HG03064 (cell line): Measurements from ENCODE around the gene PLEKHS1.
"Not testable (repeated sequence)": the region's sequence is repeated elsewhere in the genome, so short reads cannot be mapped to it uniquely, and the experiment has no call there.

Source experiments
- ATAC-seq: cut with Tn5 transposase; IDR thresholded peaks from one replicate; pipeline ENCODE4 v1.9.1; 2021; ENCODE audit warnings: low read depth; ENCODE audit not compliant: unreplicated experiment

Gene PLEKHS1

GRCh38 chr10:113739577-113739976 lies 11.9 kb upstream of the PLEKHS1 start:
- no peak for ATAC-seq

- ATAC-seq: no peak
Measured at GRCh38 chr10:113740850-113741249, 10.6 kb upstream of the PLEKHS1 start.

GRCh38 chr10:113742466-113742865 lies 9.0 kb upstream of the PLEKHS1 start:
- ATAC-seq: no peak

GRCh38 chr10:113743594-113743993 lies 7.9 kb upstream of the PLEKHS1 start:
- ATAC-seq: no peak

GRCh38 chr10:113745374-113745773 lies 6.1 kb upstream of the PLEKHS1 start:
- ATAC-seq: no peak

GRCh38 chr10:113746217-113746957 lies 5.1 kb upstream of the PLEKHS1 start:
- ATAC-seq: no peak

GRCh38 chr10:113752553-113752952 lies 1.1 kb downstream of the PLEKHS1 start:
- no peak for ATAC-seq

- ATAC-seq: no peak
Measured at GRCh38 chr10:113753020-113753692, 1.7 kb downstream of the PLEKHS1 start.

- ATAC-seq: no peak
Measured at GRCh38 chr10:113754125-113754524, 2.6 kb downstream of the PLEKHS1 start.

GRCh38 chr10:113754768-113755167 lies 3.3 kb downstream of the PLEKHS1 start:
- no peak for ATAC-seq

- no peak for ATAC-seq
Measured at GRCh38 chr10:113756940-113757543, 5.6 kb downstream of the PLEKHS1 start.

GRCh38 chr10:113762083-113762482 lies 10.6 kb downstream of the PLEKHS1 start:
- no peak for ATAC-seq

- ATAC-seq: no peak
Measured at GRCh38 chr10:113764582-113764981, 13.1 kb downstream of the PLEKHS1 start.

- no peak for ATAC-seq
Measured at GRCh38 chr10:113765910-113766309, 14.4 kb downstream of the PLEKHS1 start.

GRCh38 chr10:113767222-113767621 lies 15.7 kb downstream of the PLEKHS1 start:
- no peak for ATAC-seq

GRCh38 chr10:113770346-113770745 lies 18.9 kb downstream of the PLEKHS1 start:
- no peak for ATAC-seq

GRCh38 chr10:113771131-113771530 lies 19.6 kb downstream of the PLEKHS1 start:
- ATAC-seq: not testable (repeated sequence)

- ATAC-seq: no peak
Measured at GRCh38 chr10:113775686-113776294, 24.3 kb downstream of the PLEKHS1 start.

GRCh38 chr10:113776553-113776952 lies 25.1 kb downstream of the PLEKHS1 start:
- no peak for ATAC-seq

- no peak for ATAC-seq
Measured at GRCh38 chr10:113780681-113781250, 29.3 kb downstream of the PLEKHS1 start.

GRCh38 chr10:113782367-113782766 lies 30.9 kb downstream of the PLEKHS1 start:
- ATAC-seq: no peak
